ENCODE data around the gene SH3RF3. TPM values are rescaled to one million over a fixed set of nuclear protein-coding genes. Genes with fewer than 3 reads are reported as not detected.

Gene SH3RF3
- total RNA-seq, 1 donor from 2014 or later: 7.9 TPM

DNA sequence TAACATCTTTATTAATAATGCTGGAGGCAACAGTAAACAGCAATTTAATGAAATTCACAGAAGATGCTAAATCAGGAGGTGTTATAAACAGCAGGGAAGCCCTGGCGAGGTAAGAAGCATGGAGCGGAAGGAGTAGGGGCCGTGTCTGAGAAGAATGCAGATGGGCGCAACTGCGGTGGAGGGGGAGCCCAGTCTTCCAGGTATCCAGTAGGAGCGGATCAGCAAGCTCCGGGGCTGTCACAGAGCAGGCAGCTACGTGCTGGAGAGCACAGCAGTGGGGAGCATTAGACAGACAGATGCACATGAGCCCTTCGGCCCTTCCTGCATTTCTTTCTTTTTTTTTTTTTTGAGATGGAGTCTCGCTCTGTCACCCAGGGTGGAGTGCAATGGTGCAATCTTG lies 82.3 kb downstream of the SH3RF3 start:
- DNase-seq: no peak
- Histone ChIP-seq H3K4me3 (no peak overlapping the region), H3K9me3 (replicated peaks) (peaks cover 9% of the 10 kb centered on the region), H3K36me3 (no peaks in the 10 kb centered on the region), H3K4me1 (peaks cover 74% of the 10 kb centered on the region), H3K27me3 (ENCODE audit: low read depth) (no peaks in the 10 kb centered on the region), H3K27ac (replicated peaks) (no peak overlapping the region)
- intact Hi-C loops (cut with micrococcal nuclease): no loop called here
- TF ChIP-seq, protein P1, sequence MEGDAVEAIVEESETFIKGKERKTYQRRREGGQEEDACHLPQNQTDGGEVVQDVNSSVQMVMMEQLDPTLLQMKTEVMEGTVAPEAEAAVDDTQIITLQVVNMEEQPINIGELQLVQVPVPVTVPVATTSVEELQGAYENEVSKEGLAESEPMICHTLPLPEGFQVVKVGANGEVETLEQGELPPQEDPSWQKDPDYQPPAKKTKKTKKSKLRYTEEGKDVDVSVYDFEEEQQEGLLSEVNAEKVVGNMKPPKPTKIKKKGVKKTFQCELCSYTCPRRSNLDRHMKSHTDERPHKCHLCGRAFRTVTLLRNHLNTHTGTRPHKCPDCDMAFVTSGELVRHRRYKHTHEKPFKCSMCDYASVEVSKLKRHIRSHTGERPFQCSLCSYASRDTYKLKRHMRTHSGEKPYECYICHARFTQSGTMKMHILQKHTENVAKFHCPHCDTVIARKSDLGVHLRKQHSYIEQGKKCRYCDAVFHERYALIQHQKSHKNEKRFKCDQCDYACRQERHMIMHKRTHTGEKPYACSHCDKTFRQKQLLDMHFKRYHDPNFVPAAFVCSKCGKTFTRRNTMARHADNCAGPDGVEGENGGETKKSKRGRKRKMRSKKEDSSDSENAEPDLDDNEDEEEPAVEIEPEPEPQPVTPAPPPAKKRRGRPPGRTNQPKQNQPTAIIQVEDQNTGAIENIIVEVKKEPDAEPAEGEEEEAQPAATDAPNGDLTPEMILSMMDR (IDR thresholded peaks at IDR 0.05; ENCODE audit: borderline replicate concordance): no peak

DNA sequence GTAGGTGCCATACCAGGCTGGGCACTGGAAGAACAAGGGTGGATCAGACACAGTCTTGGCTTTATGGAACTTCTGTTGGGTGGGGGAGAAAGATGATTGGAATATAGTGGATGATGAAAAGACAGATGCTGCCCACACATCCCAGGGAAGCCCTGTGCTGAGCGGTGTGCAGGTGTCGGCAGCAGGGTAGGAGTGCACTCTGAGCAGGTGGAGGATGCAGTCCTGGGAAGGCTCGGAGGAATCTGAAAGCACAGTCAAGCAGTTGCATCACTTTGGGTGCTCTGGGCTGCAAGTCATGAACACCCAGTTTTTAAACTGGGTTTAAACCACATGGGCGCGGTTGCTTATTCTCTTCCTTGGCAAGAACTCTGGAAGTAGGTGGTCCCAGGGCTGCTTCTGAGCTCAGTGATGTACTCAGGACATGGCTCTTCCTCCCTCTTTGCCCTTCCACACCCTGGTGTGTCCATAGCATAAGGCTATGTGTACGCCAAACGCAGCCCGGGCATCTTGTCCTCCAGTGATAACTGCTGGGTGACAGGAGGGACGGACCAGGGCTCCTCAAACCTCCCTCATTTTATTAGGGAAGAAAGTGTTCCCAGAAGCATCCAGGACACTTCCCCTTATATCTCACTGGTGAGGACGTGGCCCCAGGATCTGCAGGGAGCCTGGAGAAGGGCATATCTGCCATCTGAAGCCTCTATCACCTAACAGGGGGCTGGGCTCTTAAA lies 84.0 kb downstream of the SH3RF3 start:
- H3K27me3 ChIP-seq (ENCODE audit: low read depth): no peaks in the 10 kb centered on the region
- intact Hi-C loops (cut with micrococcal nuclease): no loop called here
- DNase-seq: no peak
- no peaks in the 10 kb centered on the region for H3K36me3 ChIP-seq
- H3K9me3 ChIP-seq (replicated peaks): peaks cover 7% of the 10 kb centered on the region
- H3K27ac ChIP-seq (replicated peaks): no peak overlapping the region
- no peak overlapping the region for H3K4me3 ChIP-seq
- peaks cover 74% of the 10 kb centered on the region for H3K4me1 ChIP-seq
- TF ChIP-seq, protein P1 (IDR thresholded peaks at IDR 0.05; ENCODE audit: borderline replicate concordance): no peak

DNA sequence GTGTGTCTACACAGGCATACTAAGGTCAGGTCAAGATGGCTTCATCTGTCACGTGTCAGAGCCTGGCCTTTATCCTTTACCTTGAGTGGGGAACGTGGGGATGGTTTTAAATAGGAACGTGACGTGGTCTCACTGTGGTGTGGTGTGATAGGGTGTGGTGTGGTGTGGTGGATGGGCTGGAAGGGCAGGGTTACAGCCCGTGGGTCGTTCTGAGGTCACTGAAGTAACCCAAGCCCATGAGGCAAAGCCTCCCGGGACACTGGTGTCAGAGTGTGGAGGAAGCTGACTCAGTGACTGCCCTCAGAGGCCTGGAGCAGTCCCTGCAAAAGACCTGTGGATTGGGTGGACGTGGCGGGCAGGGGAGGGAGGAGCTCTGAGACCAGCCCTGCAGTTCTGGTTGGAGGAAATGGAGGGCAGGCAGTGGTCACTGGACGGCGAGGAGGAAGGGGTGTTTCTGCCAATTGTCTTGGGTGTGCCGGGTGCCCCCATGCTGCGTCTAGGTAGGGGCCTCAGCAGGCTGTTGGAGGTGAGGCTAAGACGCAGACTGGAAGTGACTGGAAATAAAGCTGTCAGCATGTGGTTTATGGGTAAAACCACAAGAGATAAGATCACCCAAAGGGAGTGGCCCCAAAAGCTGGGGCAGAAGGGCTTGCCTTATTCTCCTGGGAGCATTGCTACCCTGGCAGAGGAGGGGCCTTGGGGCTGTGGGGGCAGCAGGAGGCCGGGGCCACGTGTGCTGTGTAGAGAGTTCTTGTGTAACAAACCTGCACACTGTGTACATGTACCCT lies 84.8 kb downstream of the SH3RF3 start:
- H3K36me3 ChIP-seq: no peaks in the 10 kb centered on the region
- no peaks in the 10 kb centered on the region for H3K9me3 ChIP-seq (replicated peaks)
- no peak overlapping the region for H3K4me3 ChIP-seq
- TF ChIP-seq, protein P1 (IDR thresholded peaks at IDR 0.05; ENCODE audit: borderline replicate concordance): no peak
- peaks cover 77% of the 10 kb centered on the region for H3K4me1 ChIP-seq
- DNase-seq: no peak
- peak overlapping the region; percentile 11 for H3K27ac ChIP-seq (replicated peaks)
- H3K27me3 ChIP-seq (ENCODE audit: low read depth): no peaks in the 10 kb centered on the region
- intact Hi-C loops (cut with micrococcal nuclease): no loop called here

DNA sequence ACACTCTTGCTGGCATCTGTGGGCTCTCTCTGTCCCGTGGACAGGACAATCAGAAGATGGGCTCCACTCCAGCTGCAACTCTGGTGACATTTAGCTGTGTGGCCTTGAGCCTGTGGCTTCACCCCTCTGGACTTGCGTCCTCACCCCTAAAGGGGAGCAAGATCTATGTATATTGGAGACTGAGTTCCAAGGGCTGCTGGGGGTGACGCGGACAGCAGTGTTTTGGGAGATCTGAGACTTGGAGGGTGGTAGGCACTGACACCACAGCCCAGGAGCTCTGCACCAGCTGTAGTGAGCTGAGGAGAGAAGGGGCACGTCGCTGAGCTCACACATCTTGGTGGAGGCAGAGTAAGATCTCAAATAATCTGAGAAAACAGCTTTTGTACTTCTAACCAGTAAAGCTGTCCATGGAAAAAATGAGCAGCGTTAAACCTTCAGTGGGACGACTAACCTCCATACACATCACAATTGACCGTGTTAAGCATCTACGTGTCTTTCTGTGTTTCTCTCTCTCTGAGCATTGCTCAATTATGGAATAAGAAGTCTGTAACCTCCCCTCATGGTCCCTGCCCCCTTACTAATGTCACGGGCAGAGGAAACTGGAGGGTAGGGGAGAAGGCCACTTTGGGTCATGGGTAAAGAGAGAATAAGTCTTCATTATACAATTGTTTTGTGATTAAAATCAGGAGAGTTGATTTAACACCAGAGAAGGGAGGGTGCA lies 85.8 kb downstream of the SH3RF3 start:
- TF ChIP-seq, protein P1 (IDR thresholded peaks at IDR 0.05; ENCODE audit: borderline replicate concordance): no peak
- Histone ChIP-seq H3K4me3 (no peak overlapping the region), H3K4me1 (peaks cover 70% of the 10 kb centered on the region), H3K27ac (replicated peaks) (no peak overlapping the region), H3K27me3 (ENCODE audit: low read depth) (no peaks in the 10 kb centered on the region), H3K9me3 (replicated peaks) (no peaks in the 10 kb centered on the region), H3K36me3 (no peaks in the 10 kb centered on the region)
- no peak for DNase-seq
- intact Hi-C loops (cut with micrococcal nuclease): no loop called here

DNA sequence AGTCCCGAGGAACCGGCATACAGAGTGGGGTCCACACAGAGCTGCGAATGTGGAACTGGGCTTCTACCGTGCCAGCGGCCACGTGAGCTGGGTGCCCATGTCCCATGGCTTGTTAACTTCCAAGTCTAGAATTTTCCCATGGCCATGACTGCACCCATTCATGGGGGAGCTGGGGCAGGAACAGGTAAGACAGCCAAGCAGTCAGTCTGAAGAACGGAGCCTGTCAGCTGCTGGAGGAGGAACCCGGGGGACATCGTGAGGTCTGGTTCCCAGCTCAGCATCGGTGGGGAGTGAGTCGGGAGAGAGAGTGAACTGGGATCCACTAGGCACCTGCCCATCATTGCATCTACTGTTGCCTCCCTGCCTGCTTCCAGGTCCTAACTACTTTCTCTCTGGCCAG lies 86.9 kb downstream of the SH3RF3 start:
- Histone ChIP-seq H3K4me3 (no peak overlapping the region), H3K4me1 (peaks cover 59% of the 10 kb centered on the region), H3K27me3 (ENCODE audit: low read depth) (no peaks in the 10 kb centered on the region), H3K36me3 (no peaks in the 10 kb centered on the region), H3K27ac (replicated peaks) (no peak overlapping the region), H3K9me3 (replicated peaks) (no peaks in the 10 kb centered on the region)
- intact Hi-C loops (cut with micrococcal nuclease): no loop called here
- TF ChIP-seq, protein P1 (IDR thresholded peaks at IDR 0.05; ENCODE audit: borderline replicate concordance): no peak
- DNase-seq: no peak

All from left ventricle myocardium inferior (tissue), 1 donor.